ENCODE results near the gene ACTN1.

The ACTN1 gene

GRCh38 chr14:68978172-68978911, 760 bp downstream of the ACTN1 start (continued):
- TF ChIP-seq PRDM2 (tag by site-specific recombination; IDR thresholded peaks at IDR 0.05; ENCODE audit: borderline replicate concordance) (no peak), ZNF324 (tag by site-specific recombination; IDR thresholded peaks at IDR 0.05) (0 out of 2 replicates have a peak, but pooled peaks have one; percentile 23), ZNF518A (tag by site-specific recombination; conservative IDR thresholded peaks at IDR 0.05; ENCODE audit: low read depth) (no peak), ZNF768 (tag by site-specific recombination; IDR thresholded peaks at IDR 0.05) (no peak), SP7 (tag by site-specific recombination; IDR thresholded peaks at IDR 0.05) (no peak; the same call in 1 of the 2 replicates), ZBTB49 (tag by site-specific recombination; IDR thresholded peaks at IDR 0.05; ENCODE audit: low read depth) (no peak), ZFP37 (tag by site-specific recombination; IDR thresholded peaks at IDR 0.05) (no peak), ZNF292 (tag by site-specific recombination; IDR thresholded peaks at IDR 0.05; ENCODE audit: borderline replicate concordance, low read depth) (no peak), GLI2 (tag by site-specific recombination; IDR thresholded peaks at IDR 0.05; ENCODE audit: borderline replicate concordance, low read depth) (no peak), ZBTB11 (tag by site-specific recombination; conservative IDR thresholded peaks at IDR 0.05; ENCODE audit: low read depth) (peak; percentile 58), ZNF24 (tag by site-specific recombination; IDR thresholded peaks at IDR 0.05) (peak; percentile 23; the same call in 1 of the 2 replicates), ZNF354C (tag by site-specific recombination; IDR thresholded peaks at IDR 0.05; ENCODE audit: borderline replicate concordance, low read depth) (no peak)
